HepG2 (cell line): Measurements from ENCODE around the gene GTF2B. TPM values are rescaled to one million over a fixed set of nuclear protein-coding genes. Genes with fewer than 3 reads are reported as not detected.

Source experiments
- AHR ChIP-seq: IDR thresholded peaks from 2 replicates; pipeline ENCODE4 v1.6.1; 2018; ENCODE audit warnings: missing genetic modification reagents, missing compliant biosample characterization
- CBX5 ChIP-seq: sonication (generic); formaldehyde crosslinking; IDR thresholded peaks from 2 replicates; pipeline ENCODE4 v1.4.0; 2020; ENCODE audit warnings: missing genetic modification reagents, borderline replicate concordance
- CHCHD3 ChIP-seq: sonication (generic); formaldehyde crosslinking; IDR thresholded peaks from 2 replicates; pipeline ENCODE4 v1.8.0; 2022; ENCODE audit warnings: mild to moderate bottlenecking, missing genetic modification reagents, moderate library complexity
- ETV5 ChIP-seq: IDR thresholded peaks from 2 replicates; pipeline ENCODE4 v1.6.1; 2018; ENCODE audit warnings: missing biosample characterization, missing genetic modification reagents, inconsistent platforms, borderline replicate concordance
- GABPB1 ChIP-seq: IDR thresholded peaks from 2 replicates; pipeline ENCODE4 v1.6.1; 2016; ENCODE audit warnings: mild to moderate bottlenecking, missing genetic modification reagents, moderate library complexity, missing compliant biosample characterization
- GATAD1 ChIP-seq: IDR thresholded peaks from 2 replicates; pipeline ENCODE4 v1.6.1; 2016; ENCODE audit warnings: missing genetic modification reagents, missing compliant biosample characterization
- HNF4A ChIP-seq: sonication (generic); formaldehyde crosslinking; IDR thresholded peaks from 2 replicates; pipeline ENCODE4 v1.4.0; 2020; ENCODE audit warnings: missing genetic modification reagents
- KLF11 ChIP-seq: IDR thresholded peaks from 2 replicates; pipeline ENCODE4 v1.6.1; 2016; ENCODE audit warnings: missing compliant biosample characterization
- MYC ChIP-seq: sonication (generic); formaldehyde crosslinking; IDR thresholded peaks from 2 replicates; pipeline ENCODE4 v1.9.0; 2021; ENCODE audit warnings: missing genetic modification reagents, borderline replicate concordance
- NAIF1 ChIP-seq: sonication (generic); formaldehyde crosslinking; IDR thresholded peaks from 2 replicates; pipeline ENCODE4 v1.5.0; 2020; ENCODE audit warnings: mild to moderate bottlenecking, missing genetic modification reagents, borderline replicate concordance
- NBN ChIP-seq: fragments of 450-650 bp; conservative IDR thresholded peaks from 2 replicates; pipeline ENCODE4 v1.6.1; 2017
- RBAK ChIP-seq: sonication (generic); formaldehyde crosslinking; IDR thresholded peaks from 2 replicates; pipeline ENCODE4 v1.5.1; 2020; ENCODE audit warnings: mild to moderate bottlenecking, missing genetic modification reagents
- RNF2 ChIP-seq: fragments of 450-650 bp; conservative IDR thresholded peaks from 2 replicates; pipeline ENCODE4 v1.6.1; 2016; ENCODE audit warnings: low read depth
- SMAD9 ChIP-seq: sonication (generic); formaldehyde crosslinking; IDR thresholded peaks from 2 replicates; pipeline ENCODE4 v1.5.1; 2020; ENCODE audit warnings: mild to moderate bottlenecking, missing genetic modification reagents
- SRSF1 ChIP-seq: fragments of 200-400 bp; formaldehyde crosslinking; optimal IDR thresholded peaks from 2 replicates; pipeline ENCODE3; 2017; ENCODE audit warnings: mild to moderate bottlenecking, low read depth, low read length, moderate library complexity
- ZNF207 ChIP-seq: fragments of 450-650 bp; IDR thresholded peaks from 2 replicates; pipeline ENCODE4 v1.6.1; 2016; ENCODE audit warnings: antibody characterized with exemption, borderline replicate concordance
- ZNF24 ChIP-seq: fragments of 450-650 bp; IDR thresholded peaks from 2 replicates; pipeline ENCODE4 v1.6.1; 2017; ENCODE audit warnings: antibody characterized with exemption, mild to moderate bottlenecking
- ZNF572 ChIP-seq: sonication (generic); formaldehyde crosslinking; IDR thresholded peaks from 2 replicates; pipeline ENCODE4 v1.5.1; 2020; ENCODE audit warnings: mild to moderate bottlenecking, missing genetic modification reagents
- ZNF614 ChIP-seq: IDR thresholded peaks from 2 replicates; pipeline ENCODE4 v1.6.1; 2018; ENCODE audit warnings: missing biosample characterization, missing genetic modification reagents, inconsistent platforms, borderline replicate concordance
- ZNF724P ChIP-seq: sonication (generic); formaldehyde crosslinking; IDR thresholded peaks from 2 replicates; pipeline ENCODE4 v1.8.0; 2022; ENCODE audit warnings: missing genetic modification reagents, borderline replicate concordance
- ZNF879 ChIP-seq: sonication (generic); formaldehyde crosslinking; IDR thresholded peaks from 2 replicates; pipeline ENCODE4 v1.8.1; 2023; ENCODE audit warnings: missing genetic modification reagents
- ZSCAN12 ChIP-seq: sonication (generic); formaldehyde crosslinking; IDR thresholded peaks from 2 replicates; pipeline ENCODE4 v1.9.0; 2021; ENCODE audit warnings: mild to moderate bottlenecking, missing genetic modification reagents
- polyA plus RNA-seq, 8 experiments: library from polyadenylated mRNA; depleted of rRNA in 3 of 8; stranded (reverse) in 7 of 8; unstranded in 1 of 8; fragments of >200 nt; fragmentation: Illumina TruSeq in 4 of 8; extraction: Trizol in 4 of 8; gene quantifications; 2 replicates each; pipeline versions ENCODE4 v1.2.1 to v1.2.3, GENCODE V29; 2011 to 2016; ENCODE audit warnings: low read depth in 4 of 8, missing spikeins in 1 of 8, mixed read lengths in 1 of 8; ENCODE audit not compliant: insufficient read depth in 1 of 8
- total RNA-seq, 5 experiments: library from RNA; depleted of rRNA; stranded (reverse); fragments of >200 nt; fragmentation: Illumina TruSeq; extraction: Trizol; gene quantifications; 2 replicates each; pipeline ENCODE4 v1.2.3, GENCODE V29; 2016; ENCODE audit warnings: low read depth in 1 of 5
- TF ChIP-seq, protein P1 (sequence below): sonication (generic); formaldehyde crosslinking; IDR thresholded peaks from 2 replicates; pipeline ENCODE4 v1.5.1; 2020; ENCODE audit warnings: mild to moderate bottlenecking, missing genetic modification reagents, borderline replicate concordance
- TF ChIP-seq, protein P2 (sequence below): sonication (generic); formaldehyde crosslinking; IDR thresholded peaks from 2 replicates; pipeline ENCODE4 v1.8.1; 2023; ENCODE audit warnings: mild to moderate bottlenecking, missing genetic modification reagents
- TF ChIP-seq, protein P3 (sequence below): sonication (generic); formaldehyde crosslinking; IDR thresholded peaks from 2 replicates; pipeline ENCODE4 v1.8.1; 2022; ENCODE audit warnings: mild to moderate bottlenecking, missing genetic modification reagents

The GTF2B gene
- total and polyA plus RNA-seq, 2 of the 13 experiments (the other 11 are each of a cell fraction or from before 2014, with no cell fraction given) = 31.5 to 43.4 TPM

DNA sequence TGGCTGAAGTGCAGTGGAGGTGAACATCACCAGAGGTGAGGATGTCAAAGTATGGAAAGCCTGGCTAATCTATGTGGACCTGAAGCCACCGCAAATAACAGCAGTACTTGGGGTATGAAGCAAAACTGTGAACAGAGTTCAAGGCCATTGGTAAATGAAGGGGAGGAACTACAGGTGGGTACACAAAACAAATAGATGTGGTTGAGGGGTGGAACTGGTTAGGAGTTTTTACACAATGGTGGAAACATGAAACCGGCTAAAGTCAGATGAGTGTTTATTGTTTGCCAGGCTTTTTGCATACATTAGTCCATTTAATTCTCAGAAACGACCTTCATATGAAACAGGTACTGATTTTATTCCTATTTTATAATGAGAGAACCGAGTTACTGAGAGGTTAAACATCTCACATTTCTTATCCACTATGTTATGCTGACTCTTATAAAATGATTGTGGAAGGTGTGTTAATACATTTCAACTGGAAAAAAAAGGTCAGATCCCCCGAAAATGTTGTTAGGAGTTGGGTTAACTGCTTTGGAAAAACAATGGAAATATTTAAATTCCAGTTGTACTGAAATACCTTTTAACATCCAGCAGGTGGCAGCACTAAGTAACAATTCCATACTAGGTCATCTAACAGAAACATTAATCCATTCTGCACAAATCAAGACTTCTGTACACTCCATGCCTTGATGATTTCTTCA, 44.3 kb upstream of the GTF2B start (continued):
- TF ChIP-seq ZNF207 (no peak), ETV5 (CRISPR knock-in tag) (no peak), GATAD1 (CRISPR knock-in tag) (peak; percentile 45; the same call in 1 of the 2 replicates), ZNF879 (CRISPR knock-in tag) (no peak), NAIF1 (CRISPR knock-in tag) (no peak), ZSCAN12 (CRISPR knock-in tag) (no peak), SRSF1 (no peak), ZNF572 (CRISPR knock-in tag) (no peak), ZNF614 (CRISPR knock-in tag) (no peak), GABPB1 (CRISPR knock-in tag) (no peak), ZNF24 (no peak), AHR (CRISPR knock-in tag) (no peak), RNF2 (no peak), SMAD9 (CRISPR knock-in tag) (no peak), CHCHD3 (CRISPR knock-in tag) (no peak), MYC (CRISPR knock-in tag) (no peak), CBX5 (CRISPR knock-in tag) (no peak), NBN (no peak), KLF11 (CRISPR knock-in tag) (no peak), ZNF724P (no peak), HNF4A (CRISPR knock-in tag) (peak; percentile 93), RBAK (CRISPR knock-in tag) (peak; percentile 23; the same call in 1 of the 2 replicates)
- TF ChIP-seq, protein P1, sequence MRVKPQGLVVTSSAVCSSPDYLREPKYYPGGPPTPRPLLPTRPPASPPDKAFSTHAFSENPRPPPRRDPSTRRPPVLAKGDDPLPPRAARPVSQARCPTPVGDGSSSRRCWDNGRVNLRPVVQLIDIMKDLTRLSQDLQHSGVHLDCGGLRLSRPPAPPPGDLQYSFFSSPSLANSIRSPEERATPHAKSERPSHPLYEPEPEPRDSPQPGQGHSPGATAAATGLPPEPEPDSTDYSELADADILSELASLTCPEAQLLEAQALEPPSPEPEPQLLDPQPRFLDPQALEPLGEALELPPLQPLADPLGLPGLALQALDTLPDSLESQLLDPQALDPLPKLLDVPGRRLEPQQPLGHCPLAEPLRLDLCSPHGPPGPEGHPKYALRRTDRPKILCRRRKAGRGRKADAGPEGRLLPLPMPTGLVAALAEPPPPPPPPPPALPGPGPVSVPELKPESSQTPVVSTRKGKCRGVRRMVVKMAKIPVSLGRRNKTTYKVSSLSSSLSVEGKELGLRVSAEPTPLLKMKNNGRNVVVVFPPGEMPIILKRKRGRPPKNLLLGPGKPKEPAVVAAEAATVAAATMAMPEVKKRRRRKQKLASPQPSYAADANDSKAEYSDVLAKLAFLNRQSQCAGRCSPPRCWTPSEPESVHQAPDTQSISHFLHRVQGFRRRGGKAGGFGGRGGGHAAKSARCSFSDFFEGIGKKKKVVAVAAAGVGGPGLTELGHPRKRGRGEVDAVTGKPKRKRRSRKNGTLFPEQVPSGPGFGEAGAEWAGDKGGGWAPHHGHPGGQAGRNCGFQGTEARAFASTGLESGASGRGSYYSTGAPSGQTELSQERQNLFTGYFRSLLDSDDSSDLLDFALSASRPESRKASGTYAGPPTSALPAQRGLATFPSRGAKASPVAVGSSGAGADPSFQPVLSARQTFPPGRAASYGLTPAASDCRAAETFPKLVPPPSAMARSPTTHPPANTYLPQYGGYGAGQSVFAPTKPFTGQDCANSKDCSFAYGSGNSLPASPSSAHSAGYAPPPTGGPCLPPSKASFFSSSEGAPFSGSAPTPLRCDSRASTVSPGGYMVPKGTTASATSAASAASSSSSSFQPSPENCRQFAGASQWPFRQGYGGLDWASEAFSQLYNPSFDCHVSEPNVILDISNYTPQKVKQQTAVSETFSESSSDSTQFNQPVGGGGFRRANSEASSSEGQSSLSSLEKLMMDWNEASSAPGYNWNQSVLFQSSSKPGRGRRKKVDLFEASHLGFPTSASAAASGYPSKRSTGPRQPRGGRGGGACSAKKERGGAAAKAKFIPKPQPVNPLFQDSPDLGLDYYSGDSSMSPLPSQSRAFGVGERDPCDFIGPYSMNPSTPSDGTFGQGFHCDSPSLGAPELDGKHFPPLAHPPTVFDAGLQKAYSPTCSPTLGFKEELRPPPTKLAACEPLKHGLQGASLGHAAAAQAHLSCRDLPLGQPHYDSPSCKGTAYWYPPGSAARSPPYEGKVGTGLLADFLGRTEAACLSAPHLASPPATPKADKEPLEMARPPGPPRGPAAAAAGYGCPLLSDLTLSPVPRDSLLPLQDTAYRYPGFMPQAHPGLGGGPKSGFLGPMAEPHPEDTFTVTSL (CRISPR knock-in tag) = peak; percentile 78; the same call in 1 of the 2 replicates
- TF ChIP-seq, protein P2, sequence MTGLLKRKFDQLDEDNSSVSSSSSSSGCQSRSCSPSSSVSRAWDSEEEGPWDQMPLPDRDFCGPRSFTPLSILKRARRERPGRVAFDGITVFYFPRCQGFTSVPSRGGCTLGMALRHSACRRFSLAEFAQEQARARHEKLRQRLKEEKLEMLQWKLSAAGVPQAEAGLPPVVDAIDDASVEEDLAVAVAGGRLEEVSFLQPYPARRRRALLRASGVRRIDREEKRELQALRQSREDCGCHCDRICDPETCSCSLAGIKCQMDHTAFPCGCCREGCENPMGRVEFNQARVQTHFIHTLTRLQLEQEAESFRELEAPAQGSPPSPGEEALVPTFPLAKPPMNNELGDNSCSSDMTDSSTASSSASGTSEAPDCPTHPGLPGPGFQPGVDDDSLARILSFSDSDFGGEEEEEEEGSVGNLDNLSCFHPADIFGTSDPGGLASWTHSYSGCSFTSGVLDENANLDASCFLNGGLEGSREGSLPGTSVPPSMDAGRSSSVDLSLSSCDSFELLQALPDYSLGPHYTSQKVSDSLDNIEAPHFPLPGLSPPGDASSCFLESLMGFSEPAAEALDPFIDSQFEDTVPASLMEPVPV = no peak
- TF ChIP-seq, protein P3, sequence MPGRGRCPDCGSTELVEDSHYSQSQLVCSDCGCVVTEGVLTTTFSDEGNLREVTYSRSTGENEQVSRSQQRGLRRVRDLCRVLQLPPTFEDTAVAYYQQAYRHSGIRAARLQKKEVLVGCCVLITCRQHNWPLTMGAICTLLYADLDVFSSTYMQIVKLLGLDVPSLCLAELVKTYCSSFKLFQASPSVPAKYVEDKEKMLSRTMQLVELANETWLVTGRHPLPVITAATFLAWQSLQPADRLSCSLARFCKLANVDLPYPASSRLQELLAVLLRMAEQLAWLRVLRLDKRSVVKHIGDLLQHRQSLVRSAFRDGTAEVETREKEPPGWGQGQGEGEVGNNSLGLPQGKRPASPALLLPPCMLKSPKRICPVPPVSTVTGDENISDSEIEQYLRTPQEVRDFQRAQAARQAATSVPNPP = no peak
